Measurements from ENCODE around the gene REC8. TPM values are rescaled to one million over a fixed set of nuclear protein-coding genes. Genes with fewer than 3 reads are reported as not detected.

REC8 gene
- total RNA-seq (2014; rRNA removed; shearing (Covaris generic)) = 0.31 TPM in 1 of 2 replicates, not detected in the other

DNA sequence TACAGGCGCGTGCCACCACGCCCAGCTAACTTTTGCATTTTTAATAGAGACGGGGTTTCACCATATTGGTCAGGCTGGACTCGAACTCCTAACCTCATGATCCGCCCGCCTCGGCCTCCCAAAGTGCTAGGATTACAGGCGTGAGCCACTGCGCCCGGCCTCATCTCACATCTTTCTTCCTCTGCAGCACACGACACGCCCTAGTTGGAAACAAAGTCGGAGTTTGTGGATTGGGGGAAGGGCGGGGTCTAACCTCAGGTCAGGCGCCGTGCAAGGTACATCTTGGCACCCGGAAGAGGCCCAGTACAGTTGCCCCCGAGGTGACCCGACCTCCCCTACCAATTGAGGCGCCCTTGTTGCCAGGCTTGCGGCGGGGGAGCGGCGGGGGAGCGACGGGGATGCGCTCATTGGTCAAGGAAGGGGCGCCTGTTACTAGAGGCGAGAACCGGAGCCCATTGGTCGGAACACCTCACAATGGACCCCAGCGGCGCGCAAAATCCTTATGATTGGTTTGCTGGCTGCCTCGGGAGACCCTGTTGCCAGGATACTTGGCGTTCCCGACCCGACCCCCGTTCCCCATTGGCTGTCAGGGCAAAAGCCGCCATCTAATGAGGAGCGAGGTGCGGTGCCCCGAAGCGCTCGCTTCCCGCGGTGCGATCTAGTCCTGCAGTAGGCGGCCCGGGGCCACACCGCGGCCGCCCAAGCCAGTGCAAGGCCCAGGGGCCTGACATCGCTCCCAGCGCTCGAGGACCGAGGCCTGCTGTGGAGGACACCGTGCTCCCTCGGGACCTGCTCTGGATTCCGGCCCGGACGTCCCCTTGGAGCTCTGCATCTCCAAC lies at the start of gene REC8:
REC8 (plus strand) TSS at position 659 of the 839 bp plus-strand sequence. CDS start 473 bp downstream, outside the sequence.
- peak; percentile 97 for DNase-seq (ENCODE audit: low spot score)
- in situ Hi-C loops (cut with HindIII; ENCODE audit: low sequenced_read_pairs) = no loop called here

GRCh38 chr14:24122416-24122815 lies 49.5 kb upstream of the REC8 start:
- in situ Hi-C loops (cut with HindIII; ENCODE audit: low sequenced_read_pairs) = no loop called here
- DNase-seq (ENCODE audit: low spot score) = no peak

DNA sequence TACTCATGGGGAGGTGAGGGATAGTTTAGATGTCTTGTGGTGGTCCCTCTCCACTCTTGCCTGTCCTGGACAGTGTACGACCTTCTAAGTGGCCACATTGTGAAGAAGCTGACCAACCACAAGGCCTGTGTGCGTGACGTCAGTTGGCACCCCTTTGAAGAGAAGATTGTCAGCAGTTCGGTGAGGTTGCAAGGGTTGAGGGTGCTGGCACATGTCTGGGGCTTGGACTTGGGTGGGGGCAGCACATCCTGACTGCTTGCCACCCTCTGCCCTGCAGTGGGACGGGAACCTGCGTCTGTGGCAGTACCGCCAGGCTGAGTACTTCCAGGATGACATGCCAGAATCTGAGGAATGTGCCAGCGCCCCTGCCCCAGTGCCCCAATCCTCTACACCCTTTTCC lies 49.0 kb upstream of the REC8 start:
- DNase-seq (ENCODE audit: low spot score) = no peak
- in situ Hi-C loops (cut with HindIII; ENCODE audit: low sequenced_read_pairs) = no loop called here

- in situ Hi-C loops (cut with HindIII; ENCODE audit: low sequenced_read_pairs) = no loop called here
- DNase-seq (ENCODE audit: low spot score) = no peak
These were observed 48.2 kb upstream of the REC8 start for GRCh38 chr14:24123424-24124417.

- in situ Hi-C loops (cut with HindIII; ENCODE audit: low sequenced_read_pairs) = no loop called here
- no peak for DNase-seq (ENCODE audit: low spot score)
These were observed 44.9 kb upstream of the REC8 start for GRCh38 chr14:24126939-24127338.

DNA sequence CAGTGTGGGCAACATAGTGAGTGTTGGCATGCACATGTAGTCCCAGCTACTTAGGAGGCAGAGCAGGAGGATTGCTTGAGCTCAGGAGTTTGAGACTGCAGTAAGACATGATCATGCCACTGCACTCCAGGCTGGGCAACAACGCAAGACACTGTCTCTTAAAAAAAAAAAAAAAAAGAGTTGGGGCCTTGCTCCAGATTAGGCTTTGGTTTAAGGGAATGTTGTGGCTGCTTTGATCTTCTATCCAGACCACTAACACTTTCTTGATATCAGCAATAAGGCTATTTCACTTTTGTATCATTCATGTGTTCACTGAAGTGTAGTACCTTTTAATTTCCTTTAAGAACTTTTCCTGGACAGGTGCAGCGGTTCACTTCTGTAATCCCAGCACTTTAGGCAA lies 44.2 kb upstream of the REC8 start:
- DNase-seq (ENCODE audit: low spot score) = no peak
- in situ Hi-C loops (cut with HindIII; ENCODE audit: low sequenced_read_pairs) = no loop called here

- no peak for DNase-seq (ENCODE audit: low spot score)
- in situ Hi-C loops (cut with HindIII; ENCODE audit: low sequenced_read_pairs) = no loop called here
These were observed 42.4 kb upstream of the REC8 start for GRCh38 chr14:24129410-24129998.

- no peak for DNase-seq (ENCODE audit: low spot score)
- in situ Hi-C loops (cut with HindIII; ENCODE audit: low sequenced_read_pairs) = no loop called here
These were observed 41.5 kb upstream of the REC8 start, which contains the start of gene FITM1 for GRCh38 chr14:24130380-24130716. TSS of gene FITM1 (plus strand) at chr14:24130659. CDS start at chr14:24131564, 905 bp downstream.

- in situ Hi-C loops (cut with HindIII; ENCODE audit: low sequenced_read_pairs) = no loop called here
- no peak for DNase-seq (ENCODE audit: low spot score)
These were observed 40.9 kb upstream of the REC8 start for GRCh38 chr14:24130717-24131548.

GRCh38 chr14:24131549-24131966 lies 40.3 kb upstream of the REC8 start:
- no peak for DNase-seq (ENCODE audit: low spot score)
- in situ Hi-C loops (cut with HindIII; ENCODE audit: low sequenced_read_pairs) = no loop called here

DNA sequence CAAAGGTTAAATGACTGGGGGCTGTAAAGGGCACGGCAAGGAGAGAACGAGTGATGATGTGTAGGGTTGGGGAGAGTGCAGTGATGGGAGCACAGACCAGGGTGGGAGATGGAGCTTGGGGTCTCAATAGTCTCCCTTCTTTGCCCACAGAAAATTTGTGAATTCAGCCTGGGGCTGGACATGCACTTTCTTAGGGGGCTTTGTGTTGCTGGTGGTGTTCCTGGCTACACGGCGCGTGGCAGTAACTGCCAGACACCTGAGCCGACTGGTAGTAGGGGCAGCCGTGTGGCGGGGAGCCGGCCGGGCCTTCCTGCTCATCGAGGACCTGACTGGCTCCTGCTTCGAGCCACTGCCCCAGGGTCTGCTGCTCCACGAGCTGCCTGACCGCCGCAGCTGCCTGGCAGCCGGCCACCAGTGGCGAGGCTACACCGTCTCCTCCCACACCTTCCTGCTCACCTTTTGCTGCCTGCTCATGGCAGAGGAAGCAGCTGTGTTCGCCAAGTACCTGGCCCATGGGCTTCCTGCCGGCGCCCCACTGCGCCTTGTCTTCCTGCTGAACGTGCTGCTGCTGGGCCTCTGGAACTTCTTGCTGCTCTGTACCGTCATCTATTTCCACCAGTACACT lies 39.7 kb upstream of the REC8 start:
- in situ Hi-C loops (cut with HindIII; ENCODE audit: low sequenced_read_pairs) = no loop called here
- DNase-seq (ENCODE audit: low spot score) = no peak

DNA sequence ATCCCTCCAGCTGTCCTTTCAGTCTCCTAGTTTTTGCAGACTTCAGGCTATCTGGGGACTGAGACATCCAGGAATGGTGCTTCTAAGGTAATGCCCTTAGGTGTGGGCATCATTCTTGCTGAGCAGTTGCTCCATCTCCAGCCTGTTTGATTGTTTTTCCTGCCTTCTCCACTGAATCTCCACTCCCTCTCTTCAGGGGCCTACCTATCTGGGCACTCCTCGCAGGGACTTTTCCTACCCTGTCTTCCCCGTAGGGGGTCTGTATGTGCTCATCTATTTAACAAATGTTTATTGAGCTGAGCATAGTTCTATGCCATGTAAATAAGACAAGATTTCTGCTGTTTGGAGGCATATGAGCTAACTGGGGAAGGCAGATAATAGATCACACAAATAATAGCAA lies 38.9 kb upstream of the REC8 start:
- in situ Hi-C loops (cut with HindIII; ENCODE audit: low sequenced_read_pairs) = no loop called here
- no peak for DNase-seq (ENCODE audit: low spot score)

GRCh38 chr14:24133735-24134134 lies 38.1 kb upstream of the REC8 start:
- in situ Hi-C loops (cut with HindIII; ENCODE audit: low sequenced_read_pairs) = no loop called here
- no peak for DNase-seq (ENCODE audit: low spot score)

DNA sequence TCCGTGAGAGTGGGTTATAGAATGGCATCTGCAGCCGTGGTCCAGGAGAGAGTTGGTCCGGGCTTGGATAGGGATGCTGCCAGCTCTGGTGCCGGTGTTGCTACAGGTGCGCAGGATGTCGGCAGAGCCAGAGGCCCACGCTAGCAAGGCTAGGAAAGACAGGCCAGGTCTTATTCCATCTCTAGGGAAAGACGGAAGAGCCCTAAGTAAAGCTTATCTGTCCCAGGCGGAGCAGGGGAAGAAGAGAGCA lies 36.4 kb upstream of the REC8 start:
- DNase-seq (ENCODE audit: low spot score) = no peak
- in situ Hi-C loops (cut with HindIII; ENCODE audit: low sequenced_read_pairs) = no loop called here

- peak; percentile 96 for DNase-seq (ENCODE audit: low spot score)
- in situ Hi-C loops (cut with HindIII; ENCODE audit: low sequenced_read_pairs) = no loop called here
These were observed 35.8 kb upstream of the REC8 start, which contains the start of gene PSME1 for GRCh38 chr14:24135834-24136683. TSS of gene PSME1 (plus strand) at chr14:24136194. CDS start at chr14:24136263, 69 bp downstream.

- DNase-seq (ENCODE audit: low spot score) = peak; percentile 15
- in situ Hi-C loops (cut with HindIII; ENCODE audit: low sequenced_read_pairs) = no loop called here
These were observed 35.0 kb upstream of the REC8 start for GRCh38 chr14:24136684-24137528.

All from G401 (cell line).